B cell (primary cell): ENCODE data around the gene PLCL1. TPM values are rescaled to one million over a fixed set of nuclear protein-coding genes. Genes with fewer than 3 reads are reported as not detected.

Source experiments
- ATAC-seq: fragments of 200-7000 bp; cut with Tn5 transposase; one replicate; pipeline ENCODE4 v1.10.0; 2021; ENCODE audit warnings: low read depth, mild to moderate bottlenecking, moderate number of reproducible peaks, moderate library complexity
- CTCF ChIA-PET: fragments of 350-600 bp; sonication (Branson Sonifier 250); formaldehyde crosslinking; loops from one replicate; lab custom pipeline; 2021; ENCODE audit warnings: antibody characterized with exemption, inconsistent platforms; lab: Charles Lee
- POLR2A ChIA-PET: fragments of 350-600 bp; sonication (Branson Sonifier 250); formaldehyde crosslinking; loops from one replicate; lab custom pipeline; 2021; ENCODE audit warnings: antibody characterized with exemption; lab: Charles Lee
- DNase-seq: peaks from one replicate; pipeline ENCODE4 v3.0.0; 2013
- H2AFZ ChIP-seq: 2 replicates; pipeline ENCODE4 v1.6.1; 2012; ENCODE audit warnings: mild to moderate bottlenecking, low read depth, low read length; ENCODE audit not compliant: insufficient read depth, poor library complexity, severe bottlenecking
- H3K27ac ChIP-seq, 2 donors: 1 replicate in 1 of 2; 2 replicates in 1 of 2; pipeline ENCODE4 v1.5.1; 2012 to 2013; ENCODE audit warnings: low read length in 2 of 2, mild to moderate bottlenecking in 2 of 2, moderate library complexity in 1 of 2
- H3K27me3 ChIP-seq, 4 experiments: fragments of 200-600 bp in 1 of 4; sonication (generic) in 1 of 4; replicated peaks in 1 of 4; 1 replicate in 2 of 4; 2 replicates in 2 of 4; pipeline versions ENCODE4 v1.6.1 to v1.7.0; 2013 to 2016; ENCODE audit warnings: low read length in 3 of 4, mild to moderate bottlenecking in 2 of 4, mixed read lengths in 1 of 4, moderate library complexity in 1 of 4; ENCODE audit not compliant: insufficient read depth in 4 of 4, control insufficient read depth in 3 of 4; ENCODE audit errors: control extremely low read depth in 1 of 4
- H3K36me3 ChIP-seq, 2 experiments: replicated peaks in 1 of 2; 1 replicate in 1 of 2; 2 replicates in 1 of 2; pipeline versions ENCODE4 v1.6.1 to v1.7.1; 2013; ENCODE audit warnings: low read length in 1 of 2; ENCODE audit not compliant: insufficient read depth in 2 of 2, control insufficient read depth in 1 of 2; ENCODE audit errors: control extremely low read depth in 1 of 2, extremely low read depth in 1 of 2
- H3K4me1 ChIP-seq, 2 donors: fragments of 200-600 bp in 1 of 2; sonication (generic) in 1 of 2; 1 replicate in 1 of 2; 2 replicates in 1 of 2; pipeline versions ENCODE4 v1.5.1 to v1.6.1; 2013 to 2017; ENCODE audit warnings: low read length in 2 of 2; ENCODE audit not compliant: control insufficient read depth in 2 of 2, insufficient read depth in 2 of 2
- H3K4me2 ChIP-seq: replicated peaks from 2 replicates; pipeline ENCODE3; 2012; ENCODE audit warnings: mild to moderate bottlenecking, low read depth, low read length; ENCODE audit not compliant: poor library complexity, severe bottlenecking
- H3K4me3 ChIP-seq, 5 experiments: fragments of 200-600 bp in 1 of 5; sonication (generic) in 1 of 5; 1 replicate in 3 of 5; 2 replicates in 2 of 5; pipeline versions ENCODE4 v1.5.1 to v1.7.0; 2011 to 2016; ENCODE audit warnings: low read length in 4 of 5, mild to moderate bottlenecking in 4 of 5, low read depth in 2 of 5, control low read depth in 1 of 5, moderate library complexity in 1 of 5; ENCODE audit not compliant: insufficient read depth in 1 of 5; ENCODE audit errors: control extremely low read depth in 1 of 5, extremely low read depth in 1 of 5
- H3K79me2 ChIP-seq: fragments of 200-600 bp; sonication (generic); one replicate; pipeline ENCODE4 v1.6.0; 2016; ENCODE audit warnings: low read length; ENCODE audit not compliant: control insufficient read depth, insufficient read depth
- H3K9ac ChIP-seq: fragments of 200-600 bp; sonication (generic); 2 replicates; pipeline ENCODE4 v1.6.1; 2017; ENCODE audit warnings: mild to moderate bottlenecking, low read length, moderate library complexity
- H3K9me3 ChIP-seq, 3 donors: one replicate each; pipeline versions ENCODE4 v1.6.1 to v1.7.1; 2013; ENCODE audit warnings: low read length in 2 of 3; ENCODE audit not compliant: control insufficient read depth in 2 of 3, insufficient read depth in 1 of 3; ENCODE audit errors: control extremely low read depth in 1 of 3
- H4K20me1 ChIP-seq: 2 replicates; pipeline ENCODE4 v1.6.0; 2012; ENCODE audit warnings: mild to moderate bottlenecking, low read length; ENCODE audit not compliant: insufficient read depth, control insufficient read depth, poor library complexity, severe bottlenecking
- H3K27ac Mint-ChIP-seq: one replicate; pipeline ENCODE4 v1.8.0; 2021; ENCODE audit warnings: mixed read lengths
- H3K27me3 Mint-ChIP-seq: one replicate; pipeline ENCODE4 v1.8.0; 2021; ENCODE audit warnings: mixed read lengths
- H3K4me1 Mint-ChIP-seq: one replicate; pipeline ENCODE4 v1.8.0; 2021; ENCODE audit warnings: mixed read lengths
- H3K4me3 Mint-ChIP-seq: one replicate; pipeline ENCODE4 v1.8.0; 2021; ENCODE audit warnings: mixed read lengths
- H3K9me3 Mint-ChIP-seq: one replicate; pipeline ENCODE4 v1.8.0; 2022; ENCODE audit warnings: mixed read lengths; ENCODE audit not compliant: insufficient read depth
- EZH2 ChIP-seq: IDR thresholded peaks from 2 replicates; pipeline ENCODE4 v1.6.1; 2012; ENCODE audit warnings: borderline replicate concordance, low read depth, mild to moderate bottlenecking, moderate library complexity, low read length; ENCODE audit not compliant: insufficient read depth, poor library complexity, severe bottlenecking
- WGBS: methylation state at CpG from one replicate; pipeline ENCODE4 v1.1.5; 2013; ENCODE audit warnings: missing lambda C conversion rate; ENCODE audit not compliant: insufficient coverage; 5-methylcytosine and 5-hydroxymethylcytosine counted together
- intact Hi-C: fragments of 100-400 bp; cut with micrococcal nuclease; formaldehyde crosslinking; loops from one replicate; pipeline ENCODE4 v1.10.0; 2022
- polyA plus RNA-seq: library from polyadenylated mRNA; depleted of rRNA; stranded (reverse); fragments of >200 nt; gene quantifications from 2 replicates; pipeline ENCODE4 v1.2.3, GENCODE V29; 2012
- total RNA-seq, 2 donors: library from RNA; stranded (reverse); fragments of 120-200 nt in 1 of 2; gene quantifications; 1 replicate in 1 of 2; 2 replicates in 1 of 2; pipeline versions ENCODE4 v1.2.3 to v1.2.4, GENCODE V29; 2013 to 2022
- TF ChIP-seq, protein P1 (sequence below): fragments of 200-600 bp; IDR thresholded peaks from one replicate; pipeline ENCODE4 v1.8.0; 2022; ENCODE audit warnings: antibody characterized with exemption, mild to moderate bottlenecking

PLCL1 gene
- total and polyA plus RNA-seq, 2 donors (not counting 1 experiment from before 2014, with no cell fraction given): 0.07 to 0.25 TPM

GRCh38 chr2:198173242-198173641 is 368.8 kb downstream of the PLCL1 start:
- no peaks in the 10 kb centered on the region for H4K20me1 ChIP-seq
- ChIA-PET CTCF (no interaction called here), POLR2A (no interaction called here)
- H3K27ac ChIP-seq: no peak overlapping the region
- Mint-ChIP-seq H3K9me3 (peaks cover 3% of the 10 kb centered on the region), H3K27ac (no peak overlapping the region), H3K27me3 (no peaks in the 10 kb centered on the region), H3K4me1 (no peaks in the 10 kb centered on the region), H3K4me3 (no peak overlapping the region)
- H3K36me3 ChIP-seq: no peaks in the 10 kb centered on the region
- TF ChIP-seq, protein P1, sequence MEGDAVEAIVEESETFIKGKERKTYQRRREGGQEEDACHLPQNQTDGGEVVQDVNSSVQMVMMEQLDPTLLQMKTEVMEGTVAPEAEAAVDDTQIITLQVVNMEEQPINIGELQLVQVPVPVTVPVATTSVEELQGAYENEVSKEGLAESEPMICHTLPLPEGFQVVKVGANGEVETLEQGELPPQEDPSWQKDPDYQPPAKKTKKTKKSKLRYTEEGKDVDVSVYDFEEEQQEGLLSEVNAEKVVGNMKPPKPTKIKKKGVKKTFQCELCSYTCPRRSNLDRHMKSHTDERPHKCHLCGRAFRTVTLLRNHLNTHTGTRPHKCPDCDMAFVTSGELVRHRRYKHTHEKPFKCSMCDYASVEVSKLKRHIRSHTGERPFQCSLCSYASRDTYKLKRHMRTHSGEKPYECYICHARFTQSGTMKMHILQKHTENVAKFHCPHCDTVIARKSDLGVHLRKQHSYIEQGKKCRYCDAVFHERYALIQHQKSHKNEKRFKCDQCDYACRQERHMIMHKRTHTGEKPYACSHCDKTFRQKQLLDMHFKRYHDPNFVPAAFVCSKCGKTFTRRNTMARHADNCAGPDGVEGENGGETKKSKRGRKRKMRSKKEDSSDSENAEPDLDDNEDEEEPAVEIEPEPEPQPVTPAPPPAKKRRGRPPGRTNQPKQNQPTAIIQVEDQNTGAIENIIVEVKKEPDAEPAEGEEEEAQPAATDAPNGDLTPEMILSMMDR: no peak
- no peak for TF ChIP-seq EZH2
- no peaks in the 10 kb centered on the region for H3K9me3 ChIP-seq
- 64% methylated on average over 5 of the region's 6 CpGs for WGBS
- no peak overlapping the region for H3K4me2 ChIP-seq
- H3K4me3 ChIP-seq: no peak overlapping the region
- ATAC-seq: no peak
- no peaks in the 10 kb centered on the region for H3K4me1 ChIP-seq
- H3K27me3 ChIP-seq: no peaks in the 10 kb centered on the region
- H3K79me2 ChIP-seq: no peaks in the 10 kb centered on the region
- DNase-seq: no peak
- H3K9ac ChIP-seq: no peak overlapping the region
- no peak overlapping the region for H2AFZ ChIP-seq
- intact Hi-C loops: no loop called here

DNA sequence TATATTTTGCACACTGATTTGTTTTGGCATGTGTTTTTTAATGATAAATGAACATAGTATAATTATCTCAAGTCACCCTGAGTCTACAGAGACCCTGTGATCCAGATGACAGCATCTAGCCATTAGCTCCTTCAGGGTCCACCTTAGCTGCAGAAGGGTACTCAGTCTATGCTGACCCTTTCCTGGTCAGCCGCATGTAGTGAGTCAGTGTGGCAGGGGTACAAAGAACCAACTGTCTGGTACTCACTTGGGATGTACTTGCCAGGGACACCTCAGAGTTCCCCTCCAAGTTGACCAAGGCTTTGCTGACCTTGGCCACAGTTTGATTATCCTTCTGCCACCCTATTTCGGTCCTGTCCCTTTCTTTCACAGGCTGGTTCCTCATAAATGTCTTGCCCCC is 369.5 kb downstream of the PLCL1 start:
- Mint-ChIP-seq H3K27ac (no peak overlapping the region), H3K4me1 (no peaks in the 10 kb centered on the region), H3K4me3 (no peak overlapping the region), H3K27me3 (no peaks in the 10 kb centered on the region), H3K9me3 (peaks cover 3% of the 10 kb centered on the region)
- no peak for DNase-seq
- 100% methylated on average over 1 of the region's 2 CpGs for WGBS
- Histone ChIP-seq H3K27me3 (no peaks in the 10 kb centered on the region), H2AFZ (no peak overlapping the region), H3K4me1 (no peaks in the 10 kb centered on the region), H3K36me3 (no peaks in the 10 kb centered on the region), H4K20me1 (no peaks in the 10 kb centered on the region), H3K79me2 (no peaks in the 10 kb centered on the region), H3K9me3 (no peaks in the 10 kb centered on the region), H3K4me2 (no peak overlapping the region), H3K27ac (no peak overlapping the region), H3K4me3 (no peak overlapping the region), H3K9ac (no peak overlapping the region)
- TF ChIP-seq, protein P1: no peak
- no peak for TF ChIP-seq EZH2
- ChIA-PET CTCF (no interaction called here), POLR2A (no interaction called here)
- ATAC-seq: no peak
- intact Hi-C loops: no loop called here
